ENCODE data around the gene DNAH14.

DNA sequence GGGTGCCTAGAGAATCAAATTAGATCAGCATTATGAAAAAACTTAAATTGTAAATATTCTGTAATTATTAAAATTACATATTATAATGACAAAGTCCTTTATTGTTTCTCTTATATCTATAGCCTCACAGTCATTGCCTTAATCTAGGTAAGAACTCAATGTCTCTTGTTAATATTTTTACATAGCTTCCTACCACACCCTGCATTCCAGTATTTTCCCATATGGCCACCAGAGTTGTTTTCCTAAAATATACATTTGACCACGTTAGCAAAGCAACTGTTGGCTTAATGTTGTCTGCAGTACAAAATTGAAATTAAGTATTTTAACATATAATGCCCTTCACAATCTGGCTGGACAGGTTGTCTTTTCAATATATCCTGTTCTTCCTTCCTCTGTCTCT is 230.3 kb downstream of the DNAH14 start:
- TF ChIP-seq, protein P1, sequence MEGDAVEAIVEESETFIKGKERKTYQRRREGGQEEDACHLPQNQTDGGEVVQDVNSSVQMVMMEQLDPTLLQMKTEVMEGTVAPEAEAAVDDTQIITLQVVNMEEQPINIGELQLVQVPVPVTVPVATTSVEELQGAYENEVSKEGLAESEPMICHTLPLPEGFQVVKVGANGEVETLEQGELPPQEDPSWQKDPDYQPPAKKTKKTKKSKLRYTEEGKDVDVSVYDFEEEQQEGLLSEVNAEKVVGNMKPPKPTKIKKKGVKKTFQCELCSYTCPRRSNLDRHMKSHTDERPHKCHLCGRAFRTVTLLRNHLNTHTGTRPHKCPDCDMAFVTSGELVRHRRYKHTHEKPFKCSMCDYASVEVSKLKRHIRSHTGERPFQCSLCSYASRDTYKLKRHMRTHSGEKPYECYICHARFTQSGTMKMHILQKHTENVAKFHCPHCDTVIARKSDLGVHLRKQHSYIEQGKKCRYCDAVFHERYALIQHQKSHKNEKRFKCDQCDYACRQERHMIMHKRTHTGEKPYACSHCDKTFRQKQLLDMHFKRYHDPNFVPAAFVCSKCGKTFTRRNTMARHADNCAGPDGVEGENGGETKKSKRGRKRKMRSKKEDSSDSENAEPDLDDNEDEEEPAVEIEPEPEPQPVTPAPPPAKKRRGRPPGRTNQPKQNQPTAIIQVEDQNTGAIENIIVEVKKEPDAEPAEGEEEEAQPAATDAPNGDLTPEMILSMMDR (IDR thresholded peaks at IDR 0.05; ENCODE audit: low read depth, low read length, missing input control): no peak
- TF ChIP-seq REST (IDR thresholded peaks at IDR 0.05): no peak
- TF ChIP-seq ATF3 (IDR thresholded peaks at IDR 0.05): no peak
- TF ChIP-seq GABPA (IDR thresholded peaks at IDR 0.05 in 1 of 2, conservative IDR thresholded peaks at IDR 0.05 in 1 of 2): no peak
- no peak for TF ChIP-seq RAD21 (IDR thresholded peaks at IDR 0.05)
- TF ChIP-seq FOXA1 (IDR thresholded peaks at IDR 0.05): no peak
